Measurements from ENCODE around the gene SRPK2.
A peak's percentile ranks its signal among the peaks of the same experiment; 100 is the strongest.

Gene SRPK2

DNA sequence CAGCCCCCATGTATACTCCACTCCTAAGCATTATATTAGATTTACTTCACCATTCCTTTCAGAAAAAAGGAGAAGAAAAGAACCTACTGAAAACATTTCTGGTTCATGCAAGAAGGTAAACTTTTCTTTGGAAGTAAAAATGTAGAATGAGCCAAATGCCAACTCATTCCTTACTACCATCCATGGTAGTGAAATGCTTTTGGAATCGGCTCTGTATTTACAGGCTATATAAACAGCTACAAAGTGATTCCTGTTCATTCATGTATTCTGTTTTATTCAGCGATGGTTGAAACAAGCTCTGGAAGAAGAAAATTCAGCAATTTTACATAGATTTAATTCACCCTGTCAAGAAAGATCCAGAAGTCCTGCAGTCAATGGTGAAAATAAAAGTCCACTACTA lies 283.1 kb downstream of the SRPK2 start:
- DNase-seq (ENCODE audit: extremely low read depth, low read depth), result no peak
- TF ChIP-seq, protein P1, sequence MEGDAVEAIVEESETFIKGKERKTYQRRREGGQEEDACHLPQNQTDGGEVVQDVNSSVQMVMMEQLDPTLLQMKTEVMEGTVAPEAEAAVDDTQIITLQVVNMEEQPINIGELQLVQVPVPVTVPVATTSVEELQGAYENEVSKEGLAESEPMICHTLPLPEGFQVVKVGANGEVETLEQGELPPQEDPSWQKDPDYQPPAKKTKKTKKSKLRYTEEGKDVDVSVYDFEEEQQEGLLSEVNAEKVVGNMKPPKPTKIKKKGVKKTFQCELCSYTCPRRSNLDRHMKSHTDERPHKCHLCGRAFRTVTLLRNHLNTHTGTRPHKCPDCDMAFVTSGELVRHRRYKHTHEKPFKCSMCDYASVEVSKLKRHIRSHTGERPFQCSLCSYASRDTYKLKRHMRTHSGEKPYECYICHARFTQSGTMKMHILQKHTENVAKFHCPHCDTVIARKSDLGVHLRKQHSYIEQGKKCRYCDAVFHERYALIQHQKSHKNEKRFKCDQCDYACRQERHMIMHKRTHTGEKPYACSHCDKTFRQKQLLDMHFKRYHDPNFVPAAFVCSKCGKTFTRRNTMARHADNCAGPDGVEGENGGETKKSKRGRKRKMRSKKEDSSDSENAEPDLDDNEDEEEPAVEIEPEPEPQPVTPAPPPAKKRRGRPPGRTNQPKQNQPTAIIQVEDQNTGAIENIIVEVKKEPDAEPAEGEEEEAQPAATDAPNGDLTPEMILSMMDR (IDR thresholded peaks at IDR 0.05; ENCODE audit: low read depth, low read length), result no peak

DNA sequence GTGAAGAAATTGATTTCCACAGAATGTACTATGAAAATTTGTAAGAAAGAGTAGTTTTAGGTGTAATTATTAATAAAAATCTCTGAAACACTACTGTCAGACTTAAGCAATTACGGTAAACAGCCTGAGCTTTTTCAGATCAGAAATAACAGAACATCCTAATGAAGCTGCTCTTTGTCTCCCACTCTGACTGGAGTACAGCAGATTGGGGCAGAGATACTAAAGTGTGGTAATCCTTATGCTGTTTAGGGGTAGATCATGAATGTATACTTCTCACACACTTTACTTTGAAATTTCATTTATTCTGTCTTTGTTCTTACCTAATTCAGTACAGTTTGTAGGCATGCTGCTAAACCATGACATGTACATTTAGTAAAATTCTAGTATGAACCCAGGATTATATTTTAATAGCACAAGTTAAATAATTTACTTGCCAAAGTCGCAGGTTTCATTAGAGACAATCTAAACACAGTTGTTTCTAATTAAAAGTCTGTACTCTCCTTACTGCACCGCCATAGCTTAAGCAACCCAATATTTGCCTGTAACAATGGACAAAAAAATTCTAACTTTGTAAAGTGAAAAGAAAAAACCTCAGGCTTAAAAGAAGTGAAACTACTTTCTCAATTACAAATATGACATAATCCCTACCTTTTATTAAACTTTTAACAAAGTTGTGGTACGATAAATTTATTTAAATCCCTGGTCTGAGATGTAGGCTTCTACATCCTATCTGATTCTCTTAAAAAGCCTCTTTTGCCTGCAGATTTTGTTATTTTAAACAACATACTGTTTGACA lies 286.0 kb downstream of the SRPK2 start:
- no peak for DNase-seq (ENCODE audit: extremely low read depth, low read depth)
- TF ChIP-seq, protein P1 (IDR thresholded peaks at IDR 0.05; ENCODE audit: low read depth, low read length), result no peak

DNA sequence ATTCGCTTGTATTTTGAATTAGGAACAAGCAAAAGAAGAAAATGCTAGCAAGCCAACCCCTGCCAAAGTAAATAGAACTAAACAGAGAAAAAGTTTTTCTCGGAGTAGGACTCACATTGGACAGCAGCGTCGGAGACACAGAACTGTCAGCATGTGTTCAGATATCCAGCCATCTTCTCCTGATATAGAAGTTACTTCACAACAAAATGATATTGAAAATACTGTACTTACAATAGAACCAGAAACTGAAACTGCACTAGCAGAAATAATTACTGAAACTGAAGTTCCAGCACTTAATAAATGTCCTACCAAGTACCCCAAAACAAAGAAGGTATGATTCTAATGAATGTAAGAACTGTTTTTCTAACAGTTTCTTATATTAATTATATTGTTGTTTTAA lies 286.9 kb downstream of the SRPK2 start:
- DNase-seq (ENCODE audit: extremely low read depth, low read depth), result no peak
- TF ChIP-seq, protein P1 (IDR thresholded peaks at IDR 0.05; ENCODE audit: low read depth, low read length), result no peak

DNA sequence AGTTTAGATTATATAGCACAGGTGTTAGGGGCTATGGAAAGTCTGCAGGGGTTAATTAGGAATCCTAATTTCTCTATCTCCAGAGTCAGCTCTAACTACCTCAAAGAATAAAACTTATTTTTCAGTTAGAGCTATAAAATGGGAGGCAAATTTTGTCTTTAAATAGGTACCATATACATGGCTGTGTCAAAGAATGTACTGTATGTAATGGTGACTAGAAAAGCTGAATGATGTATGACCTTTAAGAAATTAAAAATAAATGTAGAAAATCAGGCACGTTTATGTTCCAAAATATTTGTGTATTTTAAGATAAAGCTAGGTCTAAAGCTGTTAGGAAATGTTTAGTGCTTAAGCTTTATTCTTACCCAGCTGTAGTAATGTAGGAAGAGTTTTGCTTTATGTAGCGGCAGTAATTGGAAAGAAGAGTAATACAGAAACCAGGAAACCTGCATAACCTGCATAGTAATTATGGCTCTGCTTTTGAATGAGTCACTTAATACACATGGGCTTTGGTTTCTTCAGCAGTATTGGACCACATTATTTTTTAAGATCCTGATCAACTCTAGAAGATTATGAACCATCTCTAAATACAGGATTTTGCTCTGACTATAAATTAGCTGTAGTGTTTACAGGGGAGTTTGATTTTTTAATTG lies 289.7 kb downstream of the SRPK2 start:
- no peak for DNase-seq (ENCODE audit: extremely low read depth, low read depth)
- TF ChIP-seq, protein P1 (IDR thresholded peaks at IDR 0.05; ENCODE audit: low read depth, low read length), result no peak

DNA sequence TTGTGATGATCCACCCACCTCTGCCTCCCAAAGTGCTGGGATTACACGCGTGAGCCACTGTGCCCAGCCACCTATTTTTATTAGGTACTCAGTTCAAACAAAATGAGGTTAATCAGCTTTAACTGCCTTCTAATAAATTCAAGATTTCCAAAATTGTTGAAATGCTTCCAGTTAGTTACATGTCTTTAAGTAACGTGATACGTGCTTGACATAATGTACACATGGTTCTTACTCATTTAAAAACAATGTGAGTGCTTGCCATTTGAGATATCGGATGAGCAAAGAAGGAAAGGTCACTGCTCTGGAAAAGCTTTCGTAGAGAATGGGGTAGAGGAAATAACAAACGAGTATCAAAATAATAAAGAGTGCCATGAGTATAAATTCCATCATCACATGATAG lies 291.1 kb downstream of the SRPK2 start:
- TF ChIP-seq, protein P1 (IDR thresholded peaks at IDR 0.05; ENCODE audit: low read depth, low read length), result no peak
- peak; percentile 73 for DNase-seq (ENCODE audit: extremely low read depth, low read depth)

DNA sequence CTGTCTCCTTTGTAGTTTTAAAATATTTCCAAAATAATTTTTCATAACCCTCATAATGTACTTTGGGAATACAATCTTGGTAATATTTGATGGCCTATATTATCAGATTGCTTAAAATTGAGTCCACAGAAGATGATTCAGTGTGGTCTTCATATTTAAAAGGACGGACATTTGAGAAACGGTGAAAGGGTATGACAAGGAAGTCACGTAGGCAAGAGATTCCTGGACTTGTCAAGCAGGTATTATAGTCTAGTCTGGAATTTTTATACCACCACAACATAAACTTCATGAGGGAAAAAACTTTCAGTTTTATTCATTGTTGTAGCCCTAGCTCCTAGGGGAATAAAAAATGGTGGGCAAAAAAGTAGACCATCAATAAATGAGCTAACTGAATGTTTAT lies 292.4 kb downstream of the SRPK2 start:
- TF ChIP-seq, protein P1 (IDR thresholded peaks at IDR 0.05; ENCODE audit: low read depth, low read length), result no peak

DNA sequence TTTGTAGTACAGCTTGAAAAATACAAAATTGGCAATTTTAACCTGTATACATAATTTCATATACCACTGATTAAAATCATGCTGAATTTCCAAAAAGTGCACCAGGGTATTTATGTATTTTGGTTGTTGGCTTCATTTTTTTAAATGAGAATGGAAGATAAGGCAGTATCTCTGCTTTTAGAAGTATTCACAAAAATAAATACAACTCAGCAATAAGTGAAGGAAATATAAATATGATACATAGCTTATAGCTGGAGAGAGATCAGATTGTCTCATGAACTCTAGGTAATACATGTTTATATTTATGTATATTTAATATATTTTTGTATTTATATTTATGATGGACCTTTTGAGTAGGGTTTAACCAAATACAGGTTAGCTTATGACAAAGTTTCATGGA lies 293.8 kb downstream of the SRPK2 start:
- no peak for DNase-seq (ENCODE audit: extremely low read depth, low read depth)
- TF ChIP-seq, protein P1 (IDR thresholded peaks at IDR 0.05; ENCODE audit: low read depth, low read length), result no peak

More for the DNA sequence above, 292.4 kb downstream of the SRPK2 start:
- DNase-seq (ENCODE audit: extremely low read depth, low read depth), result no peak

Measured in AG09319 (cell line).